ENCODE measurements around the gene SEMA3B.
"Not testable (repeated sequence)": the region's sequence is repeated elsewhere in the genome, so short reads cannot be mapped to it uniquely, and the experiment has no call there.

The SEMA3B gene

DNA sequence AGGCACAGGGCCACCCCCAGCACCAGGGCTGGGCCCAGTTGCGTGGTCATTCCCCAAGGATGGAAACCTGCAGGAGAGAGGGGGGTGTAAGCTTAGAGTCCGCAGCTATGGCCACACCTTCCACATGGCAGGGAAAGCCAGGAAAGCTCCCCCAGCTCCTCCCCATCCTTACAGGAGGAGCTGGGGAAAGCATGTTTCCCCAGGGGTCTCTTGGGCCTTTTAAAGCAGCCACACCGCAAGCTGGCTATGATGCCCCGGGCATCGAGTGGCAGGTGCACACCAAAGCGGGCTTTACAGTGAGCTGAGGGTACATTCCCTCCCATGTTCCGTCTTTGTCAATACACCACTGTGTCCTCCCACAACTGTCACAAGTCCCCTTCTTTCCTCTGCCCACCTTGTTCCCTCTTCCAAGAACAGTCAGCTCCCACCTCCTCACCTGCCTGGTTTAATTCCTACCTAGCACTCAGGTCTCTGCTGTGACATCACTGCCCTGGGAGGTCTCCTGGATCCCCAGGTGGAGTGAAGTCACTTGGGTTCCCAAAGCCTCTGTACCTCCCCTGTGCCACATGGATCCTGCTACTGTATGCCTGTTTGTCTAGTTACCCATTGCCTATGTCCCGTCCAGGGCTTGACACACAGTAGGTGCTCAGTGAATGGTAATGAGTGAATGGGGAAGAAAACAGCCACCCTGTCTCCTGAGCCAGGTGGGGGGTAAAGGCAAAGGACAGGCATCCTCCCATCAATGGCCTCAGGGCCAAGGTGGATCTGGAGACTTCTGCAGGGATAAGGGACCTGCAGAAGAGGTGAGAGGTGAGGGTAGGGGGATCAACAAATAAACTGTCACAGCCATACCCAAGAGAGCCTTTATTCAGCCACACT is 26.8 kb downstream of the SEMA3B start:
- no peak for DNase-seq

- no peak for DNase-seq
These were observed 27.9 kb downstream of the SEMA3B start for GRCh38 chr3:50296721-50297383.

GRCh38 chr3:50297384-50297775 is 28.4 kb downstream of the SEMA3B start:
- DNase-seq = no peak

GRCh38 chr3:50297896-50298725 is 29.2 kb downstream of the SEMA3B start:
- DNase-seq = no peak

GRCh38 chr3:50298836-50299637 is 30.1 kb downstream of the SEMA3B start, which contains the start of the genes HYAL3 and NAA80:
Gene HYAL3, minus strand, starts transcription at chr3:50299405. Its CDS starts 3,803 bp downstream, at chr3:50295602.
Gene NAA80, minus strand, starts transcription at chr3:50299405. Its CDS starts 1,942 bp downstream, at chr3:50297463.
- DNase-seq = peak; percentile 99

DNA sequence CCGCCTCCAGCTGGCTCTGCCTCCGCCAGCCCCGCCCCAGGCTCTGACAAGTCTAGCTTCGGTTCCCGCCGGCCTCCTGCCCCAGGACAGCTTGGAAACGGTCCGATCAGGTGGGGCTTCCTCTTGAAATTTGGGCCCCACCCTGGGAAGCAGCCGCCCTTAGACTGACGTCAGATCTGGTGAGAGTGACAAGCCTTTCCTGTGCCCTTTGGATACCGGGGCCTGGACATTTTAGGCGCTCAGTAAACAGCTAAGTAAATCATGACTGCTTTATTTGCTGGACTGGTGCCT is 30.6 kb downstream of the SEMA3B start:
- no peak for DNase-seq

GRCh38 chr3:50299929-50300680 is 31.2 kb downstream of the SEMA3B start:
- no peak for DNase-seq

DNA sequence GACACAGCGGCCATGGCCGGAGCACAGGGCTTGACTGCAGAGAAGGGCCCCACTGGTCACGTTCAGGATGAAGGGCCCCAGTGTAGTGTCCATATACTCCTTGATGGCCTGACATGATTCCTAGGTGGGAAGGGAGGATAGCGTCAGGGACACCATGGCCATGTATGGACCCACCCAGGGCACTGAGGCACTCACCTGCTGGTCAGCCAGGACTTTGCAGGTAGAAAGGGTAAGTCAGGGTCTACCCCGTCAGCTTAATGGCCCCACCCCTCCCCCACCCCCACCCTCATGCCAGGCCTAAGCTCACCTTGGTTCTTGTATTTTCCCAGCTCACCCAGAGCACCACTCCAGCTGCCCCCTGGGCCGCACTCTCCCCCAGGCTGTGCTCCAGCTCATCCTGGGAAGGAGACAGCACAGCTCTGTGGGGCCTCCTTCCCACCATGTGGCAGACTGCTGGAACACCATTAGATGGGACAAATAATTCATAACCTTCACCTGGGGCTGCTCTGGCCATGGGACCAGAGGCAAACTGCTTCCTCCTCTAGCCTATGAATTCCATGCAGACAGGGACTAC is 31.8 kb downstream of the SEMA3B start:
- no peak for DNase-seq

GRCh38 chr3:50302095-50303012 is 33.4 kb downstream of the SEMA3B start:
- DNase-seq = no peak

- no peak for DNase-seq
These were observed 34.3 kb downstream of the SEMA3B start, which contains the start of gene HYAL1 for GRCh38 chr3:50303013-50303815. Gene HYAL1, minus strand, starts transcription at chr3:50303574. Its CDS starts 618 bp downstream, at chr3:50302956.

- DNase-seq = no peak
These were observed 35.7 kb downstream of the SEMA3B start for GRCh38 chr3:50304601-50305000.

GRCh38 chr3:50312041-50312440 is 43.1 kb downstream of the SEMA3B start:
- DNase-seq = not testable (repeated sequence)

DNA sequence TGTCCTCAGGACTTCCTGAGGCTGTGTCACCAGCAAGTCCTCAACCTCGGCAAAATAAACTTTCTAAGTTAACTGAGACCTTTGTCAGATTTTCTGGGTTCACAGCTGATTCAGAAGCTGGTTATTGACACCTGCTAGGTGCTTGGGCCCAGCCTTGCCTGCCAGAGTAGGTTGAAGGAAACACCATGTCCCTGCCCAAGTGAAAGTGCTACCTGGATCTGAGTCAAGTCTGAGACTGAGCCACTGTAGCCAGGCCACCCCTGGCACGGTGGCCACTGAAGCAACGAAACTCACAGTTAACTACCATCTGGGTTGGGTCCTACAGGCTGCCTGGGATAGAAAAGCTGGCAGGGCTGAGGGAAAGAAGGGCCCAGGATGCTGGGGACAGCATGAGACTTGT is 45.4 kb downstream of the SEMA3B start:
- DNase-seq = no peak

- no peak for DNase-seq
These were observed 45.9 kb downstream of the SEMA3B start for GRCh38 chr3:50314816-50315215.

DNA sequence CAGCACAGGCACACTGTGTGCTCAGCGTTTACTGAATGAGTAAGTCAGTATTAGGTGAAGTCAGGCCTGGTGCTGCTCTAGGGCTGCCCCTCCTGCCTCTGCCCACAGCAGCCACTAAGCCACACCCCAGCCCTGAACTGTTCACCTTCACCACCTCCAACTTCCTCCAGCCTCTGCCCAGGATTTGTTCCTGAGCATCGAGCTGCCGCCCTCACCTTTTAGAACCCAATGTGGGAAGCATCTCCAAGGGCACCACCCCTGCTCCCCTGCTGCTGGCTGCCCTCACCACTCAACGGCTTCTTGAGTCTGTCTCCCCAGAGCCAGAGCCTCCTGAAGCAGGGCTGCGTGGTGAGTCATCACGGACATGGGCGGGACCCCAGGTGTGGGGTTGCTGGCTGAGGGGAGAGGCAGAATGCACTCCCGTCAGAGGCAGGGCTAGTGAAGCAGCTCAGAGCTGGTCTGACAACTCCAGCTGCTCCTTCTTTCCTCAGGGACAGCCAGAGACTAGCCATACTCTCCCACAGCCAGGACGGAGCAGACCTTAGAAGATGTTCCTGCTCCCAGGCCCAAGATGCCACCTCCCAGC is 47.8 kb downstream of the SEMA3B start:
- DNase-seq = peak; percentile 81

DNA sequence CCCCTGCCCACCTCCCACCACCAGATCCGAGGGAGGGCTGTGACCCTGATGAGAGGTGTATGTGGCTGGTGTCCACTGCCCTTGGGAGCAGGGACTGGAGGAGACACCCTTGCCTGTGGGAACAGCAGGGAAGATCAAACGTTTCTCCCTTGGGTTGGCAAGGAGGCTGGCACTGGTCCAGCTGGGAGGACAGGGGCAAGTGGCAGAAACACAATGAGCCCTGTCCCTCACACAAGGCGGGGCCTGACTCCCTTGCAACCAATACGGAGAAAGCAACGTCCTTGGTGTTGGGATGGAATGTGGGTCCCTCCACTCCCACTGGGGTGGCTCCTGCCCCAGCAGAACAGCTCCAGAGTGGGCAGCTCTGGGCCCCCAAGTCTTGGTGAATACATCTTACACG is 48.4 kb downstream of the SEMA3B start:
- no peak for DNase-seq

GRCh38 chr3:50318163-50318562 is 49.2 kb downstream of the SEMA3B start:
- DNase-seq = no peak

- no peak for DNase-seq
These were observed 49.7 kb downstream of the SEMA3B start for GRCh38 chr3:50318615-50319014.
